HL-60 (cell line): ENCODE data around the gene SERPINB1.

Source experiments
- CTCF ChIP-seq: IDR thresholded peaks from one replicate; pipeline ENCODE4 v1.5.1; 2011; ENCODE audit warnings: low read length, control low read depth, inconsistent platforms; ENCODE audit not compliant: insufficient read depth
- GABPA ChIP-seq: IDR thresholded peaks from 2 replicates; pipeline ENCODE4 v1.6.1; 2012; ENCODE audit warnings: low read depth
- POLR2AphosphoS5 ChIP-seq: IDR thresholded peaks from 2 replicates; pipeline ENCODE4 v1.6.1; 2012; ENCODE audit warnings: low read depth
- REST ChIP-seq: IDR thresholded peaks from 2 replicates; pipeline ENCODE4 v1.6.1; 2012; ENCODE audit warnings: low read depth; ENCODE audit not compliant: insufficient replicate concordance

GRCh38 chr6:2829253-2829652 lies 12.4 kb downstream of the SERPINB1 start:
- TF ChIP-seq CTCF (no peak), REST (no peak), POLR2AphosphoS5 (no peak), GABPA (no peak)
